Measurements from ENCODE around the gene ANKRD50. TPM values are rescaled to one million over a fixed set of nuclear protein-coding genes. Genes with fewer than 3 reads are reported as not detected.

The ANKRD50 gene
- total and polyA plus RNA-seq, 2 of the 13 experiments (the other 11 are each of a cell fraction or from before 2014, with no cell fraction given) = 2.4 to 4.4 TPM

- TF ChIP-seq AFF4 (CRISPR knock-in tag; IDR thresholded peaks at IDR 0.05) = no peak
- no peak for TF ChIP-seq FOXP1 (IDR thresholded peaks at IDR 0.05)
- TF ChIP-seq FOXP1 (CRISPR knock-in tag; IDR thresholded peaks at IDR 0.05) = no peak
Measured at GRCh38 chr4:124636788-124637187, 75.7 kb downstream of the ANKRD50 start (continued).

- Histone ChIP-seq H3K27ac (ENCODE audit: extremely low read length, insufficient read depth, low read length) (no peak overlapping the region), H4K20me1 (ENCODE audit: insufficient read depth, low read length) (no peaks in the 10 kb centered on the region), H3K9ac (ENCODE audit: insufficient read depth, low read depth, low read length) (no peak overlapping the region), H3K4me3 (replicated peaks in 1 of 3; ENCODE audit: insufficient read depth in 1 of 3, low read depth in 2 of 3, low read length in 3 of 3) (no peak overlapping the region), H3K4me1 (ENCODE audit: insufficient read depth, low read length) (no peaks in the 10 kb centered on the region), H2AFZ (ENCODE audit: low read length) (no peak overlapping the region), H3K27me3 (ENCODE audit: control insufficient read depth in 1 of 2, insufficient read depth in 2 of 2, low read length in 2 of 2) (no peaks in the 10 kb centered on the region; a peak in 1 of 5 replicates), H3K79me2 (ENCODE audit: insufficient read depth, low read length) (no peaks in the 10 kb centered on the region), H3K4me2 (ENCODE audit: low read depth, low read length) (no peak overlapping the region), H3K36me3 (replicated peaks in 1 of 2; ENCODE audit: control insufficient read depth in 1 of 2, insufficient read depth in 2 of 2, low read length in 2 of 2) (no peaks in the 10 kb centered on the region), H3K9me3 (ENCODE audit: low read length) (no peaks in the 10 kb centered on the region)
- ChIA-PET CTCF (ENCODE audit: low intra/inter-chr PET ratio, low total read pairs) (no interaction called here), POLR2A (no interaction called here)
- 66% methylated on average over 4 of the region's 4 CpGs for WGBS (ENCODE audit: low lambda C conversion rate)
- ATAC-seq (no peak), DNase-seq (ENCODE audit: low spot score) (no peak), FAIRE-seq (no peak)
- in situ Hi-C loops (cut with HindIII; ENCODE audit: extremely low pct_ligation_motif_present, low pct_unique_long_range_greater_than_20kb) = no loop called here
- BruUV-seq (replicated peaks) = no TSS peak
- intact Hi-C loops (cut with micrococcal nuclease; ENCODE audit: unreplicated experiment) = no loop called here
- no peak for TF ChIP-seq ERF (CRISPR knock-in tag; IDR thresholded peaks at IDR 0.05)
- TF ChIP-seq ADNP (CRISPR knock-in tag; IDR thresholded peaks at IDR 0.05) = no peak
- no peak for TF ChIP-seq ZNF800 (CRISPR knock-in tag; IDR thresholded peaks at IDR 0.05)
- no peak for TF ChIP-seq ELK4 (CRISPR knock-in tag; IDR thresholded peaks at IDR 0.05; ENCODE audit: borderline replicate concordance)
- no peak for TF ChIP-seq ATM (IDR thresholded peaks at IDR 0.05; ENCODE audit: borderline replicate concordance)
- no peak for TF ChIP-seq HMGA1 (CRISPR knock-in tag; conservative IDR thresholded peaks at IDR 0.05)
- no peak for TF ChIP-seq ZEB1 (IDR thresholded peaks at IDR 0.05; ENCODE audit: insufficient replicate concordance, low read depth)
- no peak for TF ChIP-seq NAIF1 (CRISPR knock-in tag; IDR thresholded peaks at IDR 0.05; ENCODE audit: borderline replicate concordance)
- no peak for TF ChIP-seq TBX2 (CRISPR knock-in tag; IDR thresholded peaks at IDR 0.05; ENCODE audit: borderline replicate concordance)
- TF ChIP-seq PAWR (CRISPR knock-in tag; IDR thresholded peaks at IDR 0.05; ENCODE audit: borderline replicate concordance) = no peak
- TF ChIP-seq ZBTB49 (CRISPR knock-in tag; IDR thresholded peaks at IDR 0.05; ENCODE audit: borderline replicate concordance) = no peak
- TF ChIP-seq HNRNPL (IDR thresholded peaks at IDR 0.05; ENCODE audit: low read depth, low read length) = no peak
- no peak for TF ChIP-seq NBN (conservative IDR thresholded peaks at IDR 0.05)
Measured at GRCh38 chr4:124635331-124635730, 77.2 kb downstream of the ANKRD50 start.
